ENCODE measurements around the gene PLPP7.
"Not testable (repeated sequence)": the region's sequence is repeated elsewhere in the genome, so short reads cannot be mapped to it uniquely, and the experiment has no call there.

Gene PLPP7

DNA sequence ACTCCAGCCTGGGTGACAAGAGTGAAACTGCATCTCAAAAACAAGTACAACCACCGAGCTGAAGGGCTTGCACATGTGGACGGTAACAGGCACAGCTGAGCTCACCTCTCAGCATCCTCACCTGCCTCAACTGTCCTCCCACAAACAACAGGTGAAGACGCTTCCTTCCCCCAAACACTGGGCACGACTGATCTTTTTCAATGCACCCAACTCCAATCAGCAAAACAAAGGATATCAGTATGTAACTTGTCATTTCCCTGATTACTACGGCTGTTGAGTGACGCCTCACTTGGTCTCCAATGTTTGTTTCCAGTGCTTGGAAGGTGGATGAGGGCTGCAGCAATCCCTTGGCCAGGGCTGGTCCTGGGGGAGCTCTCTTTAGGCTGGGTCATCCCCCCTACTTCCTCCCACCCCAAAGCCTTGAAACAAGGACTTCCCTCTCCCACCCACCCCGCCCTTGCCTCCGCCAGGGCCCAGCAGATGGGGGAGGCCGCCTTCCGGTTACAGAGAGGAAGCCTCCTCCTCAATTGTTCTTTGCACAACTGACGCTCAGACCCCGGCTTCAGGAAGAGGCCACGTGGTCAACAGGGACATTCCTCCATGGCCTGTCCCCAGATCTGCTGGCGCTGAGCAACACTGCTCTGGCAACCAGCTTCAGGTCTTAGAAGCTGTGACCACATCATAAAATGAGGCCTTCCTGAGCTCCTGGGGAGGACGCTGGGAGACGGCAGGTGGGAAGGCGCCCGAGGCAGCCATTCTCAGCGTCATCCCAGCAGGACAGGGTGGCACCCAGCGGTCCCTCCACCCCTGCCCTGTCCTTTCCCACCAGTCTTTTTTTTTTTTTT, 19.1 kb upstream of the PLPP7 start:
- no peak for DNase-seq (ENCODE audit: low read depth)
- H3K4me3 ChIP-seq (ENCODE audit: low read depth, low read length): peak overlapping the region; percentile 28
- TF ChIP-seq, protein P1, sequence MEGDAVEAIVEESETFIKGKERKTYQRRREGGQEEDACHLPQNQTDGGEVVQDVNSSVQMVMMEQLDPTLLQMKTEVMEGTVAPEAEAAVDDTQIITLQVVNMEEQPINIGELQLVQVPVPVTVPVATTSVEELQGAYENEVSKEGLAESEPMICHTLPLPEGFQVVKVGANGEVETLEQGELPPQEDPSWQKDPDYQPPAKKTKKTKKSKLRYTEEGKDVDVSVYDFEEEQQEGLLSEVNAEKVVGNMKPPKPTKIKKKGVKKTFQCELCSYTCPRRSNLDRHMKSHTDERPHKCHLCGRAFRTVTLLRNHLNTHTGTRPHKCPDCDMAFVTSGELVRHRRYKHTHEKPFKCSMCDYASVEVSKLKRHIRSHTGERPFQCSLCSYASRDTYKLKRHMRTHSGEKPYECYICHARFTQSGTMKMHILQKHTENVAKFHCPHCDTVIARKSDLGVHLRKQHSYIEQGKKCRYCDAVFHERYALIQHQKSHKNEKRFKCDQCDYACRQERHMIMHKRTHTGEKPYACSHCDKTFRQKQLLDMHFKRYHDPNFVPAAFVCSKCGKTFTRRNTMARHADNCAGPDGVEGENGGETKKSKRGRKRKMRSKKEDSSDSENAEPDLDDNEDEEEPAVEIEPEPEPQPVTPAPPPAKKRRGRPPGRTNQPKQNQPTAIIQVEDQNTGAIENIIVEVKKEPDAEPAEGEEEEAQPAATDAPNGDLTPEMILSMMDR (IDR thresholded peaks at IDR 0.05; ENCODE audit: low read depth, low read length, missing control alignments): no peak

DNA sequence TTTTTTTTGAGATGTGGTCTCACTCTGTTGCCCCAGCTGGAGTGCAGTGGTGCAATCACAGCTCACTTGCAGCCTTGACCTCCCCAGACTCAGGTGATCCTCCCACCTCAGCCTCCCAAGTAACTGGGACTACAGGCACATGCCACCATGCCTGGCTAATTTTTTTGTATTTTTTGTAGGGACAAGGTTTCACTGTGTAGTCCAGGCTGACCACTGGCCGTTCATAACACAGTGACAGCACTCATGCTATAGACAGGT, 18.6 kb upstream of the PLPP7 start:
- H3K4me3 ChIP-seq (ENCODE audit: low read depth, low read length): peak overlapping the region; percentile 2; the same call in 1 of the 2 replicates
- DNase-seq (ENCODE audit: low read depth): not testable (repeated sequence)

DNA sequence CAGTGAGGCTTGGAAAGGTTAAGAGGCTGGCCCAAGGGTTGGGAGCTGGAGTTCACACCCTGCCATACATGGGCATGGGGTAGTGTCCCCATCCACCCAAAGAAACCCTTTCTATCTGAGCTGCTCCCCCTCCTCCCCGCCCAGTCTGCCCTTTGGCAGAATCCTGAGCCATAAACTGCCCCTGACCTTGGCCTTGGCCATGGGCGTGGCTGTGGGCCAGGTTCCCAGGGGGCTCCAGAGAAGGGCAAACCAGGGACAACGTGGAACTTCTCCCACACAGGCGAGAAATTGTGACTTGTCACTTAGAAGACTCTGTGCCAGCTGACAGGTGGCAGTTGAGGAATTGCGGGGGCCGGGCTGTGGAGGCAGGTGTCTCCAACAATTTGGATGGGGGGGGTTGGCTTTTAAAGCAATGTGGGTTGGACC, 18.0 kb upstream of the PLPP7 start:
- no peak for DNase-seq (ENCODE audit: low read depth)
- TF ChIP-seq, protein P1 (IDR thresholded peaks at IDR 0.05; ENCODE audit: low read depth, low read length, missing control alignments): no peak
- H3K4me3 ChIP-seq (ENCODE audit: low read depth, low read length): peak overlapping the region; percentile 2; the same call in 1 of the 2 replicates

DNA sequence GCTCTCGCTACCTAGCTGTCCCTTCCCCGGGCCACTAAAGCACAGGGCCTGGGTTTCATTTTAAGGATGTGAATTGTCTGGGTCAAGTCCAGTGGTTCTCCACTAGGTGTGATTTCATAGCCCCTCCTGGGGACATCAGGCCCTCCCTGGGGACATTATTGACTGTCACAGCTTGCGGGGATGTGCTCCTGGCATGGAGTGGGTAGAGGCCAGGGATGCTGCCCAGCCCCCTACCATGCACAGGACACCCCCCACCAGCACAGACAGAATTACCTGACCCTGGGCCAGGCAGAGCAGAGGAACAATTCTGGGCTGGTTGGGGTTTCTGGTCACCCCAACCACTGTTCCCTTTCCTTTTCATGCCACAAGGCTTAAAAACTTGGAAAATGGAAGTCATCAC, 17.3 kb upstream of the PLPP7 start:
- no peak for DNase-seq (ENCODE audit: low read depth)
- TF ChIP-seq, protein P1 (IDR thresholded peaks at IDR 0.05; ENCODE audit: low read depth, low read length, missing control alignments): peak; percentile 10
- H3K4me3 ChIP-seq (ENCODE audit: low read depth, low read length): peak overlapping the region; percentile 75

DNA sequence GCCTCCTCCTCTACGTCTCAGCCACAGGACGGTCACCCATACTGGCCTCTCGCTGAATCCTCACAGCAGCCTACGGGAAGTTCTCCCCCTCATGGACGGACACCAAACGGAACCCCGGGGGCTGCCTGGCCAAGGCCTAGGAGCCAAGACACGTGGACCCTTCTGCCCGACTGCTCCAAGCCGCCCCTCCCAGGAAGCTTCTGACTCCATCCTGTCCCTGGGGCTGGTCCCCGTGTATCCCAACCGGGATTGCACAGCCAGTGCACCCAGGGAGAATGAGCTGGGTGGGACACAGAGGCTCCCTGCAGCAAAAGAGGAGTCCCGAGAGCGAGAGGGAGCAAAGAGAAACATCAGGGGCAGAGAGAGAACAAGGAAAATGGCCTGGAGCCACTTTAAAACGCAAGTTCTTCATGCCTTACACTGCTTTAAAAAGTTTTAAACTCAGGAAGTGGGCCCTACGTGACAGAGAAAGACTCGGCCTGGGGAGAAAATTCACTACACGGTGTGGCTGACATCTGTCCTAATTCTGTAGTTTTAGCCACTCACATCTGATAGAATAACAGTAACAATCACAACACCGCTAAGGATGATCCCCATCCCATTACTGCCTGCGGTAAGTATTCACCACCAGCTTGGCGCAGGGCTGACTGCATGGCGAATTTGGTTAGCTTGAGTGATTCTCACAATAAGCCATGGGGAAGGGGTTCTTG, 16.2 kb upstream of the PLPP7 start:
- no peak for DNase-seq (ENCODE audit: low read depth)
- H3K4me3 ChIP-seq (ENCODE audit: low read depth, low read length): peak overlapping the region; percentile 75
- TF ChIP-seq, protein P1 (IDR thresholded peaks at IDR 0.05; ENCODE audit: low read depth, low read length, missing control alignments): no peak

DNA sequence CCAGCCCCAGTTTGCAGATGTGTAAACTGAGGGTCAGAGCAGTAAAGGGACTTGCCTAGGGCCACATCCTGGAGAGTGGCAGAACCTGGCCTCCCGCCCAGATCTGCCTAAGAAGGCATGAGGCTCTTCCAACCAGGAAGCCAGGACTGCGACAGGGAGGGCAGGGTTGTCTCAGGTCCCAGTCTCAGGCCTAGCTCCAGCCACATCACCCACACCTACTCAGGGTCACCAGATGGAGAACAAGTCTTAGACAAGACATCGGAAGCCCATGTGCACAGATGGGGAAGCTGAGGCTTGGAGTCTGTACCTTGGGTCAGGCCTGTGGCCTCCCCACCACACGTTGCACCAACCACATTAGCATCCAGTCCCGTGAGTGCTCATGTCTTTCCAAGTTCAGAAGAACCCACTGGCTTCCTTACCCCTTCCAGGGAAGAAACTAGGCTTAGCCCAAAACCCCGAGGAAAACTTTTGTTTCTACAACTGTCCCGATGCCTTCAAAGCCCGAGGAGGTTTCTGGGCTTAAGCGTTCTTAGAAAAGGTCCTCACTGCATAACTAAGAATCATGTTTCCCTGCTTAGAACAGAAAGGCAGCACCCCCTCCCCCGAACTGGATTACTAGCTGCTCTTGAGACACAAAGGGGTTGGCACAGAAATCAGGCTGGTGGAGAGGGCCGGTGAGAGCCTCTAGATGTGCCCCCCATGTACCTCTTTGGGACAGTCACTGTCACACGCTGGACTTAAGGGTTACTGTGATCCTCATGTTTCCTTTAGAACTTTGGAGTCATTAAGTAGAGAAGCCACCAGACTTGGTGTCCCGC, 15.5 kb upstream of the PLPP7 start:
- H3K4me3 ChIP-seq (ENCODE audit: low read depth, low read length): peak overlapping the region; percentile 75
- TF ChIP-seq, protein P1 (IDR thresholded peaks at IDR 0.05; ENCODE audit: low read depth, low read length, missing control alignments): no peak
- no peak for DNase-seq (ENCODE audit: low read depth)

Measured in GM12864 (cell line).